ENCODE measurements around the gene ZG16B.

ZG16B gene

GRCh38 chr16:2856061-2856670 lies 26.1 kb downstream of the ZG16B start:
- H3K79me2 ChIP-seq (ENCODE audit: low read length): no peaks in the 10 kb centered on the region
- H3K9me3 ChIP-seq (ENCODE audit: insufficient read depth, low read length): peaks cover 6% of the 10 kb centered on the region; the same call in 1 of the 2 replicates
- no peak overlapping the region for H3K27ac ChIP-seq (ENCODE audit: low read length)
- no peak overlapping the region for H3K9ac ChIP-seq (ENCODE audit: low read length)
- no peaks in the 10 kb centered on the region for H3K4me1 ChIP-seq (ENCODE audit: low read length)
- H4K20me1 ChIP-seq (ENCODE audit: insufficient read depth, low read length): no peaks in the 10 kb centered on the region
- no peak overlapping the region for H2AFZ ChIP-seq (ENCODE audit: low read depth, low read length)
- no peaks in the 10 kb centered on the region for H3K27me3 ChIP-seq (ENCODE audit: low read depth, low read length)
- TF ChIP-seq EZH2phosphoT487 (IDR thresholded peaks at IDR 0.05; ENCODE audit: low read depth) (no peak), CTCF (IDR thresholded peaks at IDR 0.05; ENCODE audit: low read depth, low read length) (no peak)
- no peak overlapping the region for H3K4me2 ChIP-seq (ENCODE audit: low read length)
- H3K36me3 ChIP-seq (replicated peaks; ENCODE audit: low read depth, low read length): no peaks in the 10 kb centered on the region
- H3K4me3 ChIP-seq (ENCODE audit: low read length): no peak overlapping the region

GRCh38 chr16:2856686-2857450 lies 26.8 kb downstream of the ZG16B start:
- H3K79me2 ChIP-seq (ENCODE audit: low read length): no peaks in the 10 kb centered on the region
- H3K27ac ChIP-seq (ENCODE audit: low read length): no peak overlapping the region
- H3K36me3 ChIP-seq (replicated peaks; ENCODE audit: low read depth, low read length): no peaks in the 10 kb centered on the region
- H2AFZ ChIP-seq (ENCODE audit: low read depth, low read length): no peak overlapping the region
- H4K20me1 ChIP-seq (ENCODE audit: insufficient read depth, low read length): no peaks in the 10 kb centered on the region
- H3K9ac ChIP-seq (ENCODE audit: low read length): no peak overlapping the region
- no peak overlapping the region for H3K4me3 ChIP-seq (ENCODE audit: low read length)
- TF ChIP-seq CTCF (IDR thresholded peaks at IDR 0.05; ENCODE audit: low read depth, low read length): no peak
- no peak for TF ChIP-seq EZH2phosphoT487 (IDR thresholded peaks at IDR 0.05; ENCODE audit: low read depth)
- H3K27me3 ChIP-seq (ENCODE audit: low read depth, low read length): no peaks in the 10 kb centered on the region
- H3K4me2 ChIP-seq (ENCODE audit: low read length): no peak overlapping the region
- peaks cover 6% of the 10 kb centered on the region; the same call in 1 of the 2 replicates for H3K9me3 ChIP-seq (ENCODE audit: insufficient read depth, low read length)
- H3K4me1 ChIP-seq (ENCODE audit: low read length): no peaks in the 10 kb centered on the region

- H3K4me3 ChIP-seq (ENCODE audit: low read length): no peak within 1 kb of the TSS
- H3K9me3 ChIP-seq (ENCODE audit: insufficient read depth, low read length): peaks cover 6% of the 10 kb centered on the region; the same call in 1 of the 2 replicates
- no peaks in the 10 kb centered on the region for H3K79me2 ChIP-seq (ENCODE audit: low read length)
- no peak within 1 kb of the TSS for H3K27ac ChIP-seq (ENCODE audit: low read length)
- H2AFZ ChIP-seq (ENCODE audit: low read depth, low read length): no peak within 1 kb of the TSS
- no peaks in the 10 kb centered on the region for H3K36me3 ChIP-seq (replicated peaks; ENCODE audit: low read depth, low read length)
- H3K9ac ChIP-seq (ENCODE audit: low read length): no peak within 1 kb of the TSS
- H3K27me3 ChIP-seq (ENCODE audit: low read depth, low read length): no peaks in the 10 kb centered on the region
- H3K4me2 ChIP-seq (ENCODE audit: low read length): no peak within 1 kb of the TSS
- H3K4me1 ChIP-seq (ENCODE audit: low read length): no peaks in the 10 kb centered on the region
- H4K20me1 ChIP-seq (ENCODE audit: insufficient read depth, low read length): no peaks in the 10 kb centered on the region
- TF ChIP-seq CTCF (IDR thresholded peaks at IDR 0.05; ENCODE audit: low read depth, low read length) (no peak), EZH2phosphoT487 (IDR thresholded peaks at IDR 0.05; ENCODE audit: low read depth) (no peak)
Observed at GRCh38 chr16:2857451-2858244, 27.5 kb downstream of the ZG16B start, which contains the start of gene PRSS22. PRSS22 (minus strand) TSS chr16:2858170; CDS start chr16:2858104, 66 bp downstream.
